ENCODE data around the gene HOPX. TPM values are rescaled to one million over a fixed set of nuclear protein-coding genes. Genes with fewer than 3 reads are reported as not detected.

HOPX gene
- total RNA-seq, 4 donors from 2014 or later: 271 to 316 (median 289) TPM

GRCh38 chr4:56723659-56724230 is 42.6 kb upstream of the HOPX start:
- no peak overlapping the region for H3K27ac ChIP-seq
- intact Hi-C loops (cut with DNase I): no loop called here
- 61 to 75% methylated on average over 2 of the region's 2 CpGs for WGBS, 2 donors

GRCh38 chr4:56723201-56723605 is 42.1 kb upstream of the HOPX start:
- no peak for DNase-seq
- Histone ChIP-seq H3K9me3 (no peaks in the 10 kb centered on the region), H3K27me3 (no peaks in the 10 kb centered on the region), H3K4me1 (peaks cover 3 to 9% of the 10 kb centered on the region in 2 donors), H3K27ac (no peak overlapping the region), H3K36me3 (no peaks in the 10 kb centered on the region), H3K4me3 (replicated peaks in 1 of 3) (no peak overlapping the region)
- 69 to 70% methylated on average over 5 of the region's 5 CpGs for WGBS, 2 donors
- intact Hi-C loops (cut with DNase I): no loop called here
- no peak for TF ChIP-seq POLR2A (IDR thresholded peaks at IDR 0.05)
- TF ChIP-seq CTCF (IDR thresholded peaks at IDR 0.05): no peak

More at GRCh38 chr4:56723659-56724230, 42.6 kb upstream of the HOPX start:
- DNase-seq: no peak
- Histone ChIP-seq H3K4me1 (peaks cover 7 to 11% of the 10 kb centered on the region in 2 donors), H3K4me3 (replicated peaks in 1 of 3) (no peak overlapping the region), H3K36me3 (no peaks in the 10 kb centered on the region), H3K9me3 (no peaks in the 10 kb centered on the region), H3K27me3 (no peaks in the 10 kb centered on the region)
- no peak for TF ChIP-seq CTCF (IDR thresholded peaks at IDR 0.05)
- TF ChIP-seq POLR2A (IDR thresholded peaks at IDR 0.05): no peak

GRCh38 chr4:56708146-56708545 is 27.1 kb upstream of the HOPX start:
- Histone ChIP-seq H3K4me1 (peaks cover 18 to 21% of the 10 kb centered on the region in 2 donors), H3K4me3 (replicated peaks in 1 of 3) (no peak overlapping the region), H3K9me3 (no peaks in the 10 kb centered on the region), H3K36me3 (no peaks in the 10 kb centered on the region), H3K27me3 (no peaks in the 10 kb centered on the region), H3K27ac (peak overlapping the region in 1 of 3 donors; percentile 51)
- intact Hi-C loops (cut with DNase I): no loop called here
- TF ChIP-seq CTCF (IDR thresholded peaks at IDR 0.05) (no peak), POLR2A (IDR thresholded peaks at IDR 0.05) (no peak)
- 34 to 43% methylated on average over 1 of the region's 1 CpG for WGBS, 2 donors
- DNase-seq: no peak

GRCh38 chr4:56705966-56706365 is 24.9 kb upstream of the HOPX start:
- H3K4me1 ChIP-seq: peaks cover 18 to 21% of the 10 kb centered on the region in 2 donors
- DNase-seq: no peak
- no peaks in the 10 kb centered on the region for H3K36me3 ChIP-seq
- no peaks in the 10 kb centered on the region for H3K27me3 ChIP-seq
- H3K27ac ChIP-seq: no peak overlapping the region
- no peak for TF ChIP-seq CTCF (IDR thresholded peaks at IDR 0.05)
- no peak for TF ChIP-seq POLR2A (IDR thresholded peaks at IDR 0.05)
- no peak overlapping the region for H3K4me3 ChIP-seq (replicated peaks in 1 of 3)
- H3K9me3 ChIP-seq: no peaks in the 10 kb centered on the region
- intact Hi-C loops (cut with DNase I): no loop called here

- no peak overlapping the region for H3K27ac ChIP-seq
- TF ChIP-seq CTCF (IDR thresholded peaks at IDR 0.05) (no peak), POLR2A (IDR thresholded peaks at IDR 0.05) (no peak)
- no peaks in the 10 kb centered on the region for H3K27me3 ChIP-seq
- H3K4me3 ChIP-seq (replicated peaks in 1 of 3): no peak overlapping the region
- intact Hi-C loops (cut with DNase I): no loop called here
- WGBS, 2 donors: 90 to 98% methylated on average over 6 of the region's 6 CpGs
- no peaks in the 10 kb centered on the region for H3K9me3 ChIP-seq
- peaks cover 18 to 21% of the 10 kb centered on the region in 2 donors for H3K4me1 ChIP-seq
- H3K36me3 ChIP-seq: no peaks in the 10 kb centered on the region
- no peak for DNase-seq
Observed at GRCh38 chr4:56705334-56705733, 24.2 kb upstream of the HOPX start.
